Gastrocnemius medialis (tissue), 4 donors: Measurements from ENCODE around the gene QSOX2.

Experiments used
- POLR2A ChIP-seq, 2 donors: fragments of 450-650 bp; IDR thresholded peaks; one replicate each; pipeline ENCODE4 v1.6.1; 2017; ENCODE audit warnings: antibody characterized with exemption in 2 of 2, mild to moderate bottlenecking in 2 of 2, moderate library complexity in 2 of 2
- TF ChIP-seq, protein P1 (sequence below), 5 experiments: fragments of 450-650 bp in 3 of 5; fragments of 200-600 bp in 2 of 5; sonication (generic) in 2 of 5; IDR thresholded peaks in 4 of 5; conservative IDR thresholded peaks in 1 of 5; 1 replicate in 4 of 5; 2 replicates in 1 of 5; pipeline ENCODE4 v1.5.1; 2016 to 2019; ENCODE audit warnings: antibody characterized with exemption in 5 of 5, mild to moderate bottlenecking in 3 of 5, moderate library complexity in 3 of 5

DNA sequence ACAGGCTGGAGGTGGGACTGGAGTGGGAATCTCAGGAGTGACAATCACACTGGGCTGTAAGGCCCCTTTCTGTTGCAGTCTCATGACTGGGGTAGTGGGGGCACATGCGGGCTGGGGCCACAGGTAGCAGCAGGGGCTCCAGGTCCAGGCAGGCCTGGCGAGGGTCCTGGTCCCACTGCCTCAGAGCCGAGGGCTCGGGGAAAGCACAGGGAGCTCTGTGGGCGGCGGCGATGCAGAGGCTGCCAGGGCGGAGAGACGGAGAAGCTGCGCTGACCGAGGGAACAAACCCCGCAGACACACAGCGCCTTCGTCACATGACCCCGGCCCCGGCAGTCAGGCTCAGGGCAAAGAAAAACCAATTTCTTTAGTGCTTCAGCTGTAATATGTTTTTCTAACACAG, 35.3 kb downstream of the QSOX2 start:
- TF ChIP-seq, protein P1, sequence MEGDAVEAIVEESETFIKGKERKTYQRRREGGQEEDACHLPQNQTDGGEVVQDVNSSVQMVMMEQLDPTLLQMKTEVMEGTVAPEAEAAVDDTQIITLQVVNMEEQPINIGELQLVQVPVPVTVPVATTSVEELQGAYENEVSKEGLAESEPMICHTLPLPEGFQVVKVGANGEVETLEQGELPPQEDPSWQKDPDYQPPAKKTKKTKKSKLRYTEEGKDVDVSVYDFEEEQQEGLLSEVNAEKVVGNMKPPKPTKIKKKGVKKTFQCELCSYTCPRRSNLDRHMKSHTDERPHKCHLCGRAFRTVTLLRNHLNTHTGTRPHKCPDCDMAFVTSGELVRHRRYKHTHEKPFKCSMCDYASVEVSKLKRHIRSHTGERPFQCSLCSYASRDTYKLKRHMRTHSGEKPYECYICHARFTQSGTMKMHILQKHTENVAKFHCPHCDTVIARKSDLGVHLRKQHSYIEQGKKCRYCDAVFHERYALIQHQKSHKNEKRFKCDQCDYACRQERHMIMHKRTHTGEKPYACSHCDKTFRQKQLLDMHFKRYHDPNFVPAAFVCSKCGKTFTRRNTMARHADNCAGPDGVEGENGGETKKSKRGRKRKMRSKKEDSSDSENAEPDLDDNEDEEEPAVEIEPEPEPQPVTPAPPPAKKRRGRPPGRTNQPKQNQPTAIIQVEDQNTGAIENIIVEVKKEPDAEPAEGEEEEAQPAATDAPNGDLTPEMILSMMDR (IDR thresholded peaks at IDR 0.05 in 4 of 5, conservative IDR thresholded peaks at IDR 0.05 in 1 of 5): no peak
- TF ChIP-seq POLR2A (IDR thresholded peaks at IDR 0.05): no peak
